Fibroblast of peridontal ligament (primary cell): ENCODE results near the gene MX1.
A peak's percentile ranks its signal among the peaks of the same experiment; 100 is the strongest.

Source experiments
- DNase-seq: peaks from one replicate; pipeline ENCODE4 v3.0.0-alpha.2; 2010; ENCODE audit errors: extremely low read depth

The MX1 gene

DNA sequence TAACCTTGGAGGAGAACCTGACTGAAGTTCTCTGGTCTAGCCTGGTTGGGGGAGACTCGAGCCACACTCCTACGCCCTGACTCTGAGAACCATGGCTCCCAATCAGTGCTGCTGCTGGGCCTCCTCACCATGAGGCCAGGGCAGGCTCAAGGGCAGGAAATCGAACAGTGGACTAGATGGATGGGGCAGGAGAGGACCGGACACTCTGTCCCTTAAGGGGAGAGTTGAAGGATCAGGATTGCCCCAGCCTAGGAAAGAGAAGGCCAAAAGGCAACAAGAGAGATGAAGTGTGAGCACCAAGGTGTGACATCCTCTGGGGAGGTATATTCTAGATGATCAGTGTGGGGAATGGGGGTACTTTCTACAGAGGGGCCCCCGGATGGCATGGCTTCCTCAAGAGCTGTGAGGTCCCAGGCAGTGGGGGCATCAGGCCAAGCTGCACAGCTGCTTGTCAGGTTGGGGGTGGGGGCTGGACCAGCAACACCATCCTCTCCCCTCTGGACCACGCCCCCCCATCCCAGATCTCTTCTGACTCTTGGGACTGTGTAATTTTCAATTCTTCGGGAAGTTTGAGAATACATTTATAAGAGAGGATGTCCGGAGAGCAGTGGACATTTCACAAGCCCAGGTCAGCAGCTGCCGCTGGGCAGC lies 34.0 kb downstream of the MX1 start:
- no peak for DNase-seq

DNA sequence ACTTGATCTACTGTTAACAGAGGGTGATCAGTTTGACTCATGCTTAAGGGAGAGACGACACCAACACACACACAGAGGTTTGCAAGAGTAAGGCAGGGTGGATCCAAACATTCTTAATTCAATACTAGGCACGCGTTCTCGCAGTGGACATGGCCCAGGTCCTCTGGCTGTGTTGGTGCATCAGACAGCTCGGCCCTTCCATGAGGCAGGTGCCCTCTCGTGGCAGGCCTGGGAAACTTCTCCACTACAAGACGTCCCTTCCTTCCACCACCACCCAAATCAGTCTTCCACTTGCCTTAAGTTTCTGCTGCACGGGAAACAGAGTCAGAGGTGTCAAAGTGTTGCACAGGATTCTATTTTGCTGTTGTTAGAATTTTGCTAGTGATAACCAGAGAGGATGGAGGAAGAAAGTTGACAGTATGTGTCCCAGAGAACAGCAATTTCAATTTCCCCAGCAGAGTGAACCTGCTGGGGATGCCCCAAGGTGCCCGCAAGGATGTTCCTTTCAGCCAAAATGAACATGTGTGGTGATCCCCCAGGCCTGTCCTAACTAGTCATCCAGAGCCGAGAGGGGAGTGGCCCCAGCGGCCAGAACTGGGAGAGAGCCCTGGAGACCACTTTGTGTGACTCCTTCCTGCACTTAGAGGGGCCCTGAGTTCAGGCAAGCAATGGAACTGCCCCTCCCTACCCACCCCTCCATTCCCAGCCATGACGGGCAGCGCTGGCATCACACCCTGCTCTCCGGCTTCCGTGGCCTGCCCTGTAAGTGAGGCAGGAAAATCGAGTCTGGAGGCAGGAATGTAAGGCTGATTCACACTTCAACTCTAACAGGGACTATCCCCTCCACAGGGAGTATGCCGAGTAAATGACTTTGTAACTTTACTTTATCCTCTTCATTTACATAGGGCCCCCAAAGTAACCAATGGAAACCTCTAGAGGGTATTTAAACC lies 34.8 kb downstream of the MX1 start:
- DNase-seq, result peak; percentile 70

DNA sequence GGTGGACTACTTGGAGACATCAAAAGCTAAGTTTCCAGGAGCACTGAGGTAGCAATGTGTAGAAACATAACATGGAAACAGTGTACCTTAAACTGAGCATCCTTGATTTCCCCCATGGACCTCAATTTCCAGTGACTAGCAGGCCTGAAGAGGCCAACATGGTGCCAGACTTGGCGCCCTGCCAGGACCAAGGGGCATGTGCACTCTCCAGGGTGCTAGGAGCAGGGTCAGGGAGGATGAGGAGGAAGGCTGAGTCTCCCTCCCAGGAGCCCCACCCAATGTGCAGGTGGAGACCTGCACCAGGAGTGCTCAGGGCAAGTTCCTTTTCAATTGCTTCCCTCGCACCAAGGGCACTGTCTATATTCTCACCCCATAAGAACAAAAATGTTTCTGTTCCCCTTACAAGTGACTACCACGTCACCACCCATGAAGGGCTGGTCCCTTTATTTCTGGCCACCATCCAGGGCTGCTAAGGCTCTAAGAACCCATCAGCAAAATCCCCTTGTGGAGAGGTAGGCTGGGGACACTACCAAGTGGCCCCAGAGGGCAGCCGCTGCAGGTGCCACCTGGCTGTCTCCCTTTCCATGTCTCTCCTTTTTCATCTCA lies 39.2 kb downstream of the MX1 start:
- DNase-seq, result no peak

DNA sequence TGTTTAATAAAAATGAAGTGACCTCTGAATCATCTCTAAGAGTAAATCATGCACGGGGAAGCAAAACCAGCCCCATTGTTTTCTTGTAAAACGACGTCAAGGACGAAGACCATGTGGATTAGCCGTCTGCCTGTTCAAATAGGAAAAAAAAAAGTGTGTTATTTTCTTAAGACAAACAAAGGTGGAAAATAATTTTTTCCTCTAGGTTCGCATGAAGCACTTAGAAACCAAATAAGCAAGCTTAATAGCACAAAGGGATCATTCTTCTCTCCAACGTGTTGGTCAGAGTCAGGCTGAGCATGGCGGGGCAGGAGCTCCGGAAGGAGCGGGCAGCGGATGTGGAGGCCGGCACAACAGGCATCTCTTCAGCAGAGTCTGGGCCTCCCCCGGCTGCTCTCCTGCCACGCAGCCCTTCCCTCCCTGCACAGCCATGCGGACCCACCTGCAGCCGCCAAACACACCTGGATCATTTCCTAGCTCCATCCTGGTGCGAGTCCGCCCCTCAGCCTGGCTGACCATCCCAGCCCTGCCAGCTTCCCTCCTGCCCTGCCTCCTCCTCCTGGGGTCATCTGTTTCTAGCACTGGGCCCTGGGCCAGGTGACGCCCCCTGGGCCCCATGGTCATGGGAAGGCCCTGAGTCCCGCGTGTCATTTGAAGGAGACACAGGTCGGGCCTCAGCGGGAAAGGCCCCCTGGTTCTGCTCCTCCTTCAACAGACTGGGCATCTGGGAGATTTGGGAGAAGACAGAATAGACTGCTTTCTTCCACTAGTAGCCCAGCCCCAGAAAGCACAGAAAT lies 40.2 kb downstream of the MX1 start:
- DNase-seq, result no peak

DNA sequence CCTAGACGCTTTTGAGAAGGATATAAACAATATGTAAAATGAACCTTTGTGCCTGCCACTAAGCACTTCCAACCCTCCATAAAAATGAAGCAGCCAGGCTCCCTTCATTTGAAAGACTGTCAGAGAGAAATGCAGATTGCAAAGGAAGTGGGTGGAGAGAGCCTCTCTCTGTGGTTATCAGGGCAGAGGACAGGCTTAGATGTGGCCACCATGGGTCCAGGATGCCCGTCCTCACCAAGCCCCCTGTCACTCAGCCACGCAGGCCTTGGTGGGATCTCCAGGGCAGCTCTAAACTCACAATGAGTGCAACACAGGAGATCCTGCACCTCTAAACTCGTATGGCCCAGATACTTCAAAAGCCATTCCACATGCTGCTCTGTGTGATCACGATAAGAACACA lies 44.0 kb downstream of the MX1 start:
- no peak for DNase-seq

DNA sequence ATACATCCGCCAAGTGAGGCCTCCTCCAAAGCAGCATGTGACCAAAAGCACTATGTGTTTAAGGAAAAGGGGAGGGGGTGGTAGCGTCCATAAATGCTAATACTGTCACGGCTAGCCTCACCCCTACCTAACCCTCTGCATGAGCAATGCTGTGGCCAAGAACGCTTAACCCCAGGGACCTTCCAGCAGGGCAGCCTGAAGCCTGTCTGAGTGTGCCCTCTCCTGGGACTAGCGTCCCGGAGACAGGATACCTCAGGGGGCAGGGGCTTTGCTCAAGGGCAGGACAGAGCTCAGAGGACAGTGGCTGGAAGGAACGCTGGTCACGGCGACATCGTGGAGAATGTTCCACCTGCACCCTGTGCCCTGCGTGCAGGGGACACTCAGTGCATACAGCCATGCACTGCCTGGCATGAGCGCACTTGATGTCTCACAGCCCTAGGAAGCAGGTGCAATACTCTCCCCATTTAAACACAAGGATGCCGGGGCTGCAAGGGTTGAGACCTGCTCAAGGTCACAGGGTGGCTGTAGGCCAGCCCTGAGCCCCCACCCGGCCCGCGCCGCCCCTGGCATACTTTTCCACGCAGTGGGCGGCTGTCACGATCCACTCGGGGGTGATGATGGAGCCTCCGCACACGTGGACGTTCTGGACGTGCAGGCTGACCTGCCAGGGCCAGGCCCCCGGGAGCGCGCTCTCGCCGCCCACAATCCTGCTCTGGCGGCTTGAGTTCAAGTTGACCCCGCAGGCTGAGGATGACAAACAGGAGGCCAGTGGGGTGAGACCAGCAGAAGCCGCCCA lies 46.9 kb downstream of the MX1 start:
- DNase-seq, result no peak

DNA sequence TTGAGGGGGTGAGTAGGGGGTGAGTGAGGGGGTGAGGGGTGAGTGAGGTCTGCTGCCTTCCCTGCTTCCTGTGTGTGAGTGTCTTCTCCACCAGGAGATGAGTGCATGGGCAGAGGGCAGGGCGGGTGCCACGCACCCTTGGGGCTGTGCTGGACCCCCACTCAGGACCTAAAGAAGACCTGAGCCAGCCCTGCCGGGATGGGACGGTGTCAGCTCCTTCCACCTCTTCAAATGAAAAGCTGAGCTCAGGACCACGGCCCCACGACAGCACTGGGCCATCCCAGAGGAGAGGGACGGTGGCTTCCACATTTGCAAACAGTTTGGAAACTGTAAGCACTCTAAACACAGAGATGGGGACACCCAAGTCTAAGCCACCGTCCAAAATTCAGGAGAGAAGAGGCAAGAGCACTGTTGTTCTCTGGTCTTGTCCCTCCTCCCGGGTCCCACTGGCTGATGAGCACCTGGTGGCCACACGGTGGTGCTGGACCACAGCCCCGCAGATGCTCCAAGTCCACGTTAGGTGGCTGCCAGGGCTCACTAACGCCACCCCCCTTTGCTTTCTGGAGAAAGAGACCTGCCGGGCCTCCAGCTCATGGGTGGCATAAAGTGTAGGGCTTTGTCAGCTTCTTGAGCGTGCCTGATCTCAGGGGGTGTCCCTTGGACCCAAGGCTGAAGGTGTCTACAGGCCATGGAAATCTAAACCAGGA lies 49.8 kb downstream of the MX1 start:
- no peak for DNase-seq

DNA sequence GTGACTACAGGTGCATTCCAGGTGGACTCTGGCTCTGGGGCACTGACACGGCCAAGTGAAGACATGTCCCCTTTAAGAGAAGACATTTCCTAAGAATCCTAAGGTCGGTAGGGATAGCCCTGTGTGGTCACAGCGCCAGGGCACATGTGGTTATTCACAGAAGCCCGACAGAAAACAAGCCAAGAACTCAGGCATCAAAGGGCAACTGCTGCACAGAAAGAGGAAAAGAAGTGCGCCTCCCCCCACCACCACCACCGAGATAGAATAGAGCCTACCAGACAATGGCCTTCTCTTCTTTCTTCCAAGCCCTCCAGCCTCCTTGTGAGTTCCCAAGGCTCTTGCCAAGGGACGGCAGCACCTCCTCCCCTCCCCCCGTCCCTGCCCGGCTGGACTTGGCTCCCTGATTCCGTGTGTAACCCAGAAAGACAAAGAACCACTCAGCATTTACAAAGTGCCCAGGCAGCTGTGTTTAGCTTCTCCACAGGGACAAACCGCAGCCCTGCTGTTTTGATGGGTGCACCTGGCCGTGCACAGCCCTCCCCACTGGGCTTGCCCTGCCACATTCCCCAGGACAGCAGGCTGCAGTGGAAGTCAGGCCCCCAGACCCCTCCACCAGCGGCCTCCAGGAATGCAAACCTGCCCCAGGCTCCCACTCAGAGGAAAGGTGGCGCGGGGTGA lies 51.7 kb downstream of the MX1 start:
- DNase-seq, result no peak

DNA sequence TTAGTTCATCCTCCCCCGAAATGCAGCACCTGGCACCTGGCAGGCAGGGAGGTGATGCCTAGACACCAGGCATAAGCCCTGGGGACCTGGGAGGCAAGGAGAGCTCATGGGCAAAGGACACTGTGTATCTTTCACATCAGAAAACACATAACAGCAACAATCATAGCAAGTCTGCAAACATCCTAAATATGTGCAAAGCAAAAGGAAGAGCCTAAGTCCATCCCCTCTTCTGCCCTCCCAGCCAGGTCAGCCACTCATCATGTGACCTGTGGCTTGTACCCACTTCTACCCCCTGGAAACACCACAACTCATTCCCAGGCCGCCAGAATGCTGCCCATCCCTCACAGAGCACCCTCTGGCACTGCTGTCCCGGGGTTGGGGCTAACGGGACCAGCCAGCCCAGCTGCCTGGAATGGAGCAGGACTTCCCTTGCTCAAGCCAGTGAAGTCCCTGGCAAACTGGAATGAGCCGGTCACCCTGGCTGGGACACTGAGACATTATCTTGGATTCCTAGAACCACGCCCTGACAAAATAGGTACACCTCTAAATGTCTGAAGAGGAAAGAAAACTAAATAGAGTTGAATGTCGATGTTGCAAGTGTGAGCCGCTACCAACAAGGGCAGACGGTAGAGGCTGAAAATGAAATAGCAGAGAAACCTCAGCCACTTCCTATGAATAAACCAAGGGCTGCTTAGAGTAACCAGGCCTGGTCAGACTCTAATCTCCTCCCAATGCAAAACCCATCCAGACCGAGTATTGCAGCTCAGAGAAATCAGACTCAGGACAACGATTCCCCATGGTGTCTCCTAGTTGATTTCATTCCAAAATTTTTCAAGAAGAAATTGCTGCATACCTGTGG lies 52.5 kb downstream of the MX1 start:
- no peak for DNase-seq

DNA sequence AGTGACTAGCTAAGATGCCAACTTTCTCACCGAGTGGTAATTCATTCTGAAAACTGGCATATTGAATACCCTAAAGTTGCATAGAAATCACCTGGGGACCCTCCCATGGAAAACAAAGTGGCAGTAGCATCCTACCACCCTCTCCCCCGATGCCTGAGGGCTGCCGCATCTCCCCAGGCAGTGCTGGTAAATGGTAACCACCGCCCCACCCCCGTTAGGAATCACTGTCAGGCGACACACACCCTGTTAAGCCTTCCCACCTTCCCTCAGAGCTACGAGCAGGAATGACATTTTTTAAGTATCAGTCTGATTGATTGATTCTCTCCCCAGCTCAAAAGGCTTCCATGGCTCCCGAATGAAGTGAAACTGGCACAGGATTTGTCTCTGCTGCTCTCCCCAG lies 53.6 kb downstream of the MX1 start:
- no peak for DNase-seq

DNA sequence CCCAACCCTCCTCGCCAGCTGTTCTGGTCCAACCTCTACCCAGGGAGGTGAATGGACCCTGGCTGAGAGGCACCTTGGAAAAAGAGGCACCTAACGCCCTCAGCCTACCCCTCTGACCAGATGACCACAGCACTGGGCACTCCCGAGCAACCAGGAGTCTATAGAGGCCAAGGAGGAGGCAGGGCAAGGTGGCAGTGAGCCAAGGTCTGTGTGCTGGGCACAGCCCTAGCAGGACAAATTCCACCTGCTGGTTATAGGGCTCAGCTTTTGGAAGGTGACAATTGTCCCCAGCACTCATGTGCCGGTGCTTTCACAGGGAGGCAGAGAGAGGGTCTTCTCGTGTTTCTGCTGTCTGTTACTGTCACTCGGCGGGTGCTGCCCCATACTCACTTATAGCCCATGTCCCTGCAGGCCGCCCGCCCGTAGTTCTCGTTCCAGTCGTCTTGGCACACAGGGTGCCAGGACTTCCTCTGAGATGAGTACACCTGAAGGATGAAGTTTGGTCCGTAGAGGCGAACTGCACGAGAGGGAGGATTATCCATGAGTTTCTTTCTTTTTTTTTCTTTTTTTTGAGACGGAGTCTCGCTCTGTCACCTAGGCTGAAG lies 54.1 kb downstream of the MX1 start:
- DNase-seq, result no peak

DNA sequence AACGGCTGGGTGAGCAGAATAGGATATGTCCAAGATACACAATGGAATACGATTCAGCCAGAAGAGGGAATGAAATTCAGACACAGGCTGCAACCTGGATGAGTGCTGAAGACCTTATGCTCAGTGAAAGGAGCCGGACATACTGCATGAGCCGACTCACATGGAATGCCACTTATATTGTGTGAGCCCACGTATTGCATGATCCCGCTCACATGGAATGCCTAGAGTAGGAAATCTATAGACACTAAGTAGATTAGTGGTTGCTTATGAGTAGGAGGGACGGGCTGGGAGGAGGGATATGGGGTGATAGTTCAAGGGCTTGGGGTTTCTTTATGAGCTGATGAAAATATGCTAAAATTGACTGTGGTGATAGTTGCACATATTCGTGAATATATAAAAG lies 55.2 kb downstream of the MX1 start:
- no peak for DNase-seq

DNA sequence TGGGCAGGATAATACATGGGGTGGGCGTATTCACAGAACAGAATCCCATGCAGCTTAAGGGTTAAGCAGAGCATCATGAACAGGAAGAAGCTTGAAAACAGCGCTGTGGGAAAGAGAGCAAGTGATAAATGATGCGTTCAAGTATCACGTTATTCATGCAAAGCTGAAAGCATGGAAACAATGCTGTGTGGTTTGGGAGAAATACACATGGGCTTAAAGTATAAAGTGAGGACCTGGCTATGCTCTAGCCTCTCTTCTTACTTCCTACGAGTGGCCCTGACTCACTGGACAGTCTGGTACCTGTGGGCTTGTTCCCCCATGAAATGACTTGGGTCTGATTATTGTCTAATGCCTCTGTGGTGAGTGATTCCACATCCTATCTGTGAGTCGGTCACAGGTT lies 56.3 kb downstream of the MX1 start:
- DNase-seq, result no peak

DNA sequence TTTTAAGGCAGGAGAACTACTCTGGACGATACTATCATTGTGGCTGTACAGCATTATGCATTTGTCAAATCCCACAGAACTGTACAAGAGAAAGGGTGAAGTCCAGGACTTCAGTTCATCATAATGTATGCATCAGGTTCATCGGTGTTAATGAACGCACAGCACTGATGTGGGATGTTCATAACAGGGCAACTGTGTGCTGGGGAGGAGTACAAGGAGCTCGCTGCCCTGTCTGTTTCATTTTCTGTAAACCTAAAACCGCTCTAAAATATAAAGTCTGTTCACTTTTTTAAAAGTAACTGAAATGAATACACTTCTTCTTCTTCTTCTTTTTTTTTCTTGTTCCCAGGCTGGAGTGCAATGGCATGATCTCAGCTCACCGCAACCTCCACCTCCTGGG lies 56.9 kb downstream of the MX1 start:
- no peak for DNase-seq

DNA sequence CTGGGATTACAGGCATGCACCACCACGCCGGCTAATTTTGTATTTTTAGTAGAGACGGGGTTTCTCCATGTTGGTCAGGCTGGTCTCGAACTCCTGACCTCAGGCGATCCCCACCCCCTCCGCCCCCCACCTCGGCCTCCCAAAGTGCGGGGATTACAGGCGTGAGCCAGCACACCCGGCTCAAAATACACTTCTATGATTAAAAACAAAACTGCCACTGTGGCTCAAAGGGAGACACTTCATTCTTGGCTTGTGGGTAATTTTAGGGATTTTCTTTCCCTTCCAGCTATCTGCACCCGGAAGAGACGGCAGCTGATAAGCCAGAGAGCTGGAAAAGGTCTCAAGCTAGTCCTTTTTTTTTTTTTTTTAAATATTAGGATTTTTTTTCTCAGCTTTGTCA lies 57.4 kb downstream of the MX1 start:
- DNase-seq, result no peak

DNA sequence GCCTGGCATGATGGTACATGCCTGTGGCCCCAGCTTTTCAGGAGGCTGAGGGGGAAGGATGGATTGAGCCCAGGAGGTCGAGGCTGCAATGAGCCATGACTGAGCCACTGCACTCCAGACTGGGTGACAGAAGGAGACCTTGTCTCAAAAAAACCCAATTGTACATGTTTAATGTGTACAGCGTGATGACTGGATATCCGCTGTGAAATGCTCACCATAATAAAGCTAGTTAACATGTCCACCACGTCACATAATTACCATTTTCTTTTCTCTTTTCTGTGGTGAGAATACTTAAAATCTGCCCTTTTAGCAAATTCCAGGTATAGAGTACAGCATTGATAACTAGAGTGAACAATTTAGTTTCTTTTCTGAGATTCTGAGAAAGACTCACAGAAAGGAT lies 57.9 kb downstream of the MX1 start:
- no peak for DNase-seq

DNA sequence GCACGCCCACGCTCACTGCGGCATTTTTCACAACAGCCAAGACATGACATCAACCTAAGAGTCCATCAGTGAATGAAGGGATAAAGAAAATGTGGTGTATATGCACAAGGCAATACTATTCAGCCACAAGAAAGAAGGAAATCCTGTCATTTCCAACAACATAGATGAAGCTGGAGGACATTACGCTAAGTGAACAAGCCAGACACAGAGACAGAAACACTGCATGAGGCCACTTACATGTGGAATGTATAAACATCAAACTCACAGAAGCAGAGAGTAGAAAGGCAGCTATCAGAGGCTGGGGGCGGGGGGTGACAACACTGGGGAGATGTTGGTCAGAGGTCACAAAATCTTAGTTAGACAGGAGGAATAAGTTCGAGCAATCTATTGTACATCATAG lies 61.0 kb downstream of the MX1 start:
- DNase-seq, result no peak

DNA sequence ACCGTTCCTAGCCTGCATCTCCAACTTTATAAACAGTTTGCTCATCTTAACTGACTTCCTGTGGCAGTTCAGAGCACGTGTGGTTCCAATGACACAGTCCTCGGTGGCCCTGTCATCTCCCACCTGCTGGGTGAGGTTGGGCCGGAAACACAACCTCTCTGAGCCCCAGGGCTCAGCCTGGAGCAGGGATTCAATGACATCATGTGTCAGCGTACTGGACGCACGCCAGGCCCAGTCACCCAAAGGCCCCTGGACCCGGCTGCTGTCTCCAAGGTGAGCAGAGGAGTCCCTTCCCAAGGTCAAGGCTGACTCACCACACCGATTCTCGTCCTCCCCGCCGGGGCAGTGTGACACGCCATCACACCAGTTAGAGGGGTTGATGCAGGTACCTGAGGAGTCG lies 62.0 kb downstream of the MX1 start:
- DNase-seq, result no peak

DNA sequence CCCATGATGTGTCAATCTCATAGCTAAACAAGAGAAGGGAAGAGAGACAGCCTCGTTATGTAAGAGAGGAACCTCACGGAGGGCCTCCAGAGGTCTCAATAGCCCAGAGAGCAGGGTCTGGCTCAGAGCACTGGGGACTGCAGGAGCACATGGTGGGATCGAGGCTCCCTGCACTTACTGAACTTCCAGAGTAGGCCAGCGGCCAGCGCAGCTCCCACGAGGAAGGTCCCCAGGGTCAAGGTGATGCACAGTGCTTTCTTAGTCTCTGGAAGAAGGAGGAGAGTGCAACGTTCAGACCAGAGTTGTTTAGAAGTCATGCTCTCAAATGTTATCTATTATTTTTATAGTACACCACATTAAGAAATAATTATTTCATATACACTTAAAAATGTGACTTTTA lies 63.3 kb downstream of the MX1 start:
- DNase-seq, result no peak
